Skeletal muscle satellite cell (primary cell): ENCODE results near the gene TPCN2.

Source experiments
- H3K27me3 ChIP-seq: 2 replicates; pipeline ENCODE4 v1.7.0; 2013; ENCODE audit warnings: low read length; ENCODE audit not compliant: control insufficient read depth, insufficient read depth
- H3K36me3 ChIP-seq: 2 replicates; pipeline ENCODE4 v1.7.0; 2013; ENCODE audit warnings: mild to moderate bottlenecking, control low read depth, low read length; ENCODE audit not compliant: insufficient read depth
- H3K4me1 ChIP-seq: 2 replicates; pipeline ENCODE4 v1.7.0; 2013; ENCODE audit warnings: low read length; ENCODE audit not compliant: control insufficient read depth, insufficient read depth
- H3K4me2 ChIP-seq: 2 replicates; pipeline ENCODE4 v1.7.0; 2013; ENCODE audit warnings: mild to moderate bottlenecking, low read length
- H3K4me3 ChIP-seq: 2 replicates; pipeline ENCODE4 v1.7.0; 2013; ENCODE audit warnings: low read length
- H3K9ac ChIP-seq: 2 replicates; pipeline ENCODE4 v1.7.0; 2013; ENCODE audit warnings: mild to moderate bottlenecking, low read depth, low read length, moderate library complexity
- H3K9me3 ChIP-seq: replicated peaks from 2 replicates; pipeline ENCODE4 v1.7.0; 2013; ENCODE audit warnings: mild to moderate bottlenecking, control low read depth, low read length

Gene TPCN2

GRCh38 chr11:69012092-69013008 lies 36.4 kb upstream of the TPCN2 start:
- no peaks in the 10 kb centered on the region for H3K9me3 ChIP-seq
- peaks cover 11% of the 10 kb centered on the region for H3K27me3 ChIP-seq
- H3K36me3 ChIP-seq: no peaks in the 10 kb centered on the region
- H3K9ac ChIP-seq: peak overlapping the region; percentile 72
- peaks cover 62% of the 10 kb centered on the region for H3K4me1 ChIP-seq
- H3K4me3 ChIP-seq: peak overlapping the region; percentile 70
- H3K4me2 ChIP-seq: peak overlapping the region; percentile 80

GRCh38 chr11:69013009-69013951 lies 35.5 kb upstream of the TPCN2 start, which contains the start of gene MRGPRF:
Gene MRGPRF, minus strand, starts transcription at chr11:69013246. Its CDS starts 3,345 bp downstream, at chr11:69009901.
- peak within 1 kb of the TSS; percentile 70 for H3K4me3 ChIP-seq

GRCh38 chr11:69014084-69014851 lies 34.5 kb upstream of the TPCN2 start:
- Histone ChIP-seq H3K4me3 (no peak overlapping the region), H3K4me1 (peaks cover 44% of the 10 kb centered on the region), H3K9me3 (no peaks in the 10 kb centered on the region), H3K4me2 (no peak overlapping the region), H3K27me3 (peaks cover 18% of the 10 kb centered on the region), H3K36me3 (no peaks in the 10 kb centered on the region), H3K9ac (no peak overlapping the region)

More at GRCh38 chr11:69013009-69013951, 35.5 kb upstream of the TPCN2 start, which contains the start of gene MRGPRF:
- Histone ChIP-seq H3K4me2 (peak within 1 kb of the TSS; percentile 80), H3K36me3 (no peaks in the 10 kb centered on the region), H3K9ac (peak within 1 kb of the TSS; percentile 72), H3K4me1 (peaks cover 54% of the 10 kb centered on the region), H3K27me3 (peaks cover 15% of the 10 kb centered on the region), H3K9me3 (no peaks in the 10 kb centered on the region)

- Histone ChIP-seq H3K9ac (no peak overlapping the region), H3K4me1 (peaks cover 37% of the 10 kb centered on the region), H3K27me3 (peaks cover 23% of the 10 kb centered on the region)
These were observed 33.7 kb upstream of the TPCN2 start for GRCh38 chr11:69014898-69015549.

GRCh38 chr11:69017951-69018350 lies 30.8 kb upstream of the TPCN2 start:
- H3K27me3 ChIP-seq: peaks cover 29% of the 10 kb centered on the region
- H3K9ac ChIP-seq: no peak overlapping the region
- no peaks in the 10 kb centered on the region for H3K9me3 ChIP-seq
- peaks cover 8% of the 10 kb centered on the region for H3K4me1 ChIP-seq
- H3K36me3 ChIP-seq: no peaks in the 10 kb centered on the region
- no peak overlapping the region for H3K4me3 ChIP-seq
- no peak overlapping the region for H3K4me2 ChIP-seq

More at GRCh38 chr11:69014898-69015549, 33.7 kb upstream of the TPCN2 start:
- Histone ChIP-seq H3K36me3 (no peaks in the 10 kb centered on the region), H3K4me2 (no peak overlapping the region), H3K4me3 (no peak overlapping the region), H3K9me3 (no peaks in the 10 kb centered on the region)

GRCh38 chr11:69018924-69019323 lies 29.8 kb upstream of the TPCN2 start:
- Histone ChIP-seq H3K9ac (no peak overlapping the region), H3K4me2 (no peak overlapping the region), H3K27me3 (peaks cover 35% of the 10 kb centered on the region), H3K4me3 (no peak overlapping the region), H3K9me3 (no peaks in the 10 kb centered on the region), H3K4me1 (no peaks in the 10 kb centered on the region), H3K36me3 (no peaks in the 10 kb centered on the region)

- no peak overlapping the region for H3K9ac ChIP-seq
- no peak overlapping the region for H3K4me2 ChIP-seq
- no peak overlapping the region for H3K4me3 ChIP-seq
- H3K27me3 ChIP-seq: peaks cover 32% of the 10 kb centered on the region
- H3K9me3 ChIP-seq: no peaks in the 10 kb centered on the region
- H3K4me1 ChIP-seq: no peaks in the 10 kb centered on the region
- H3K36me3 ChIP-seq: no peaks in the 10 kb centered on the region
These were observed 26.5 kb upstream of the TPCN2 start for GRCh38 chr11:69022260-69022659.

GRCh38 chr11:69024509-69024908 lies 24.2 kb upstream of the TPCN2 start:
- H3K9me3 ChIP-seq: no peaks in the 10 kb centered on the region
- H3K9ac ChIP-seq: no peak overlapping the region
- no peak overlapping the region for H3K4me2 ChIP-seq
- no peaks in the 10 kb centered on the region for H3K4me1 ChIP-seq
- no peaks in the 10 kb centered on the region for H3K36me3 ChIP-seq
- H3K4me3 ChIP-seq: no peak overlapping the region
- peaks cover 28% of the 10 kb centered on the region for H3K27me3 ChIP-seq

GRCh38 chr11:69027704-69028372 lies 20.9 kb upstream of the TPCN2 start:
- Histone ChIP-seq H3K4me1 (no peaks in the 10 kb centered on the region), H3K9ac (no peak overlapping the region), H3K27me3 (peaks cover 35% of the 10 kb centered on the region)

GRCh38 chr11:69030301-69030700 lies 18.4 kb upstream of the TPCN2 start:
- Histone ChIP-seq H3K9ac (no peak overlapping the region), H3K4me3 (no peak overlapping the region), H3K36me3 (no peaks in the 10 kb centered on the region), H3K27me3 (peaks cover 26% of the 10 kb centered on the region), H3K9me3 (no peaks in the 10 kb centered on the region), H3K4me1 (no peaks in the 10 kb centered on the region), H3K4me2 (no peak overlapping the region)

More at GRCh38 chr11:69027704-69028372, 20.9 kb upstream of the TPCN2 start:
- Histone ChIP-seq H3K4me2 (no peak overlapping the region), H3K4me3 (no peak overlapping the region), H3K9me3 (no peaks in the 10 kb centered on the region), H3K36me3 (no peaks in the 10 kb centered on the region)
